ENCODE data around the gene ACACB.

The ACACB gene

DNA sequence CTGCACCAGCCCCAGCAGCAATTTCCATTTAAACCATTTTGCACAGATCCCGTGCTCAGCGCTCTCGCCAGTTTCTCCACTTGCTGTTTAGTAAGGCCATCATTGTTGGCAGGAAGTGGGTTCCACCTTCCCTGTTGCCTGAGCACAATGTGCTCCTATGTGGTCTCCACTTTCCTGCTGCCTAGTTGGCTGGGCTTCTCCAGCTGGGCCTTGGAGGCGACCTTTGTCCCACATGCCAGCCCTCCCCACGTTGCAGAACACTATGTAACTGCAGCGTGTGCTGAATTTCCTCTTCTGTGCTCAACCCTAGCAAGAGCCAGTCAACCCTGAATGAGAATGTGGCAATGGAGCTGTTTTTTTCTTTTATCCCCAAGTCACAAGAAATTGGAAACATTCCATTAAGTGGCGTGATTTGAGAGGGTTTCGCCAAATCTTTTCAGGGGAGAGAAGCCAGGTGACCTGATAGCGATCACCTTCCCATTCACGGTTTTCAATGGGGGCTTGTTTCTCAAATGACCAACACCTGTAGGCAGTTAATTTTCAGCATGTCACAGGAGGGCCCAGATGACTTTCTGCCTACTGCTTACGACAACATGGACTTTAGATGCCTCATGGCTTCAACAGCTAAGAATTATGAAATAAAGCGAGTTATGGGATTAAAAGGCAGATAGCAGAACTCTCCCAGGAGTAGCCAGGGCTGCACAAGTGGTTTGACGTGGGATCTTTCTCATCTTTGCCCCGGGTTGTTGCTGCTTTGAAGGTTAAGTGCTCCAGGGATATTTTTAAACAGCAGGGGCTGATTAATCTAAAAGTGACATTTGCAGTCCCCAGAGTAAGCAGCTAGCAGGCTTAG lies at the start of gene ACACB:
TSS of gene ACACB (plus strand) at position 830 of the 853 bp plus-strand sequence. CDS start 22,819 bp downstream, outside the sequence.
- peak; percentile 34 for DNase-seq

DNA sequence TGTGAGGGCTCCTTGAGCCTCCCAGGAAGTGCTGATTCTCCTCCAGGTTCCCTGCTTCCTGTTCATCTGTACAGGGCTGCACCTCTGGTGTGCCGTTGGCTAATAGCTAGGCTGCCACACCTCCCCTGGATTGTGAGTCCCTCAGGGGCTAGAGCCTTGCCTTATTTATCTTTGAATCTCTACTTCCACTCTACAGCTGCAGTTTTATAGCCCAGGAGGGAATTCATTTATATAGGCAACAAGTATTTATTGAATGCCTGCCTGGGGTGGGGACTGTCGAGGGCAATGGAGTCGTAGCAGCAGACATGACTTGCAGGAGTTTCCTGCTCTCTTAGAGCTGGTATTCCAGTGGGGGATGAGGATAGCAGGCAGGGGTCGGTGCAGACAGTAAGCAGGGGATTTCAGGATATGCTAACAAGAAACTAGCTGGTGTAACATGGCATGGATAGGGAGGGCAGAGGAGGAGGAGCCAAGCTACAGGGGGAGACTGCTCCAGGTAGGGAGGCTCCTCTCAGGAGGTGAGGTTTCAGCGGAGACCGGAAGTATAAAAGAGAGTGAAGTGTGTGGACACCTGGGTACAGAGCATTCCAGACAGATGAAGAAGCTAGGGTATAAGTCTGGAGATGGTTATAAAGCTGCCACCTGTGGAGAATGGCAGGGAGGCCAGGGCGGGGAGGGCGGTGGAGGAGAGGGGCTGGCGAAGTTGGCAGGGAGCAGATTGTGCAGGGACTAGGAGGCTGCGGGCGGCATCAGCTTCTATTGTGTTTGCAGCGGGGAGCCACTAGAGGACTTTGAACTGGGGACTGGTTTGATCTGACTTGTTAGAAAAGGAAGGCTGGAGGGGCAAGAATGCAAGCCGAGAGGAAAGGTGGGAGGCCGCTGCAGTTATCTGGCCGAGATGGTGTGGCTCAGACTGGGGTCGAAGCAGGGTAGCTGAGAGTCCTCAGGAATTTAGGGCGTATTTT lies 46.8 kb upstream of the ACACB start:
- peak; percentile 37 for DNase-seq

DNA sequence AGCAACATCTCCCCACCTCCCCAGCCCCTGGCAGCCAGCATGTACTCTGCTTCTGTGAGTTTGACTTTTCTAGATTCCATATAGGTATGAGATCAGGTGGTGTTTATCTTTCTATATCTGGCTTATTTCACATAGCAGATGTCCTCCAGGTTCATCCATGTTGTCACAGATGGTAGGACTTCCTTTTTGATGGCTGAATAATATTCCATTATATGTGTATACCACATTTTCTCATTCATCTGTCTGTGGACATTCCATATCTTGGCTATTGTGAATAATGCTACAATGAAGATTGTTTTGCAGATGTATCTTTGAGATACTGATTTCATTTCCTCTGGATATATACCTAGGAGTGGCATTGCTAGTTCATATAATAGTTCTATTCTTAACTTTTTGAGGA lies 41.5 kb upstream of the ACACB start:
- no peak for DNase-seq

DNA sequence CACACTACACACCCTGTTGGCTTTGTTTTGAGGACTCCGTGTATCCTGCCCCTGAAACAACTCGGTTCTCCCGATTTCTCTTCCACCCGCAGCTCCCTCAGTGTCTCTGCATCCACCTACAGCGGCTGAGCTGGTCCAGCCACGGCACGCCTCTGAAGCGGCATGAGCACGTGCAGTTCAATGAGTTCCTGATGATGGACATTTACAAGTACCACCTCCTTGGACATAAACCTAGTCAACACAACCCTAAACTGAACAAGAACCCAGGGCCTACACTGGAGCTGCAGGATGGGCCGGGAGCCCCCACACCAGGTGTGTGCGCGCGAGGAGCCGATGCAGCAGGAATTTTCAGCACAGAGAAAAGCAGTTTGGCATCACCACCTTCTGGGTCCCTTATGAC lies 33.6 kb upstream of the ACACB start:
- DNase-seq: no peak

DNA sequence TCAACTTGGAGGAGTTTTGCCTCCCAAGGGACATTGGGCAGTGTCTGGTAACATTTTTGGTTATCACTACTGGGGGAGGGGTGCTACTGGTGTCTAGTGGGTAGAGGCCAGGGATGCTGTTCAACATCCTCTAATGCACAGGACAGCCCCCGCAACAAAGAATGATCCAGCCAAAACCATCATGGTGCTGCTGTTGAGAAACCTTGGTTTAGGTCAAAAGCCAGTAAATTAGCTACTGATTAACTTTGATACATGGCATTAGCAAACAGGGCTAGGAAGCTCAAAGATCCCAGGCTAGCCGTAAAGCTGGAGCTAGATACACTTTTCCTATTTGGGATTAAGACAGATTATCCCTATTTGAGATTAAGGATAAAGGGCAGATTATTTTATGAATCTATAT lies 32.0 kb upstream of the ACACB start:
- DNase-seq: no peak

DNA sequence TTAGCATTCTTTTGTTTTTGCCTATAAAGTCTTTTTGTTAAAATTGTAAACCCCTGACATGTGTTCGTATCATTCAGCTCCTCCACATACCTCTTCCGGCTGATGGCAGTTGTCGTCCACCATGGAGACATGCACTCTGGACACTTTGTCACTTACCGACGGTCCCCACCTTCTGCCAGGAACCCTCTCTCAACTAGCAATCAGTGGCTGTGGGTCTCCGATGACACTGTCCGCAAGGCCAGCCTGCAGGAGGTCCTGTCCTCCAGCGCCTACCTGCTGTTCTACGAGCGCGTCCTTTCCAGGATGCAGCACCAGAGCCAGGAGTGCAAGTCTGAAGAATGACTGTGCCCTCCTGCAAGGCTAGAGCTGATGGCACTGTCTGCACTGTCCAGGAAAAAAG lies 30.8 kb upstream of the ACACB start:
- no peak for DNase-seq

DNA sequence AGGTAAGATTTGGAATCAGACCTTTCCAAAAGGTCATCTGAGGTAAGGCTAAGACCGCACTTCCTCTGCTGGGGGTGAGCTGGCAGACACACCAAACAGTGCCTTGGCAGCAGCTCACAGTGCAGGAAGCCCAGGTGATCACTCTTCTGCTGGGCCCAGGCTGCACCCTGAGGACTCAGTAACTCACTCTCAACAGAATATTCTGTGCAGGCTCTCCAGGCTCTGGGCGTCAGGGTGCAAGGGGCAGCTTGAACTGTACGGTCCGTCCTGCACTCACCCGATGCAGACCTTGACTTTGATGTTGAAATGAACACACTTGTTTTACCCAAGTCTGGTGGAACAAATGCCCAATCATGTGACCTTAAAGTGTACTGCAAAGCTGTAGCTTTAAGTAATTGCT lies 29.1 kb upstream of the ACACB start:
- no peak for DNase-seq

DNA sequence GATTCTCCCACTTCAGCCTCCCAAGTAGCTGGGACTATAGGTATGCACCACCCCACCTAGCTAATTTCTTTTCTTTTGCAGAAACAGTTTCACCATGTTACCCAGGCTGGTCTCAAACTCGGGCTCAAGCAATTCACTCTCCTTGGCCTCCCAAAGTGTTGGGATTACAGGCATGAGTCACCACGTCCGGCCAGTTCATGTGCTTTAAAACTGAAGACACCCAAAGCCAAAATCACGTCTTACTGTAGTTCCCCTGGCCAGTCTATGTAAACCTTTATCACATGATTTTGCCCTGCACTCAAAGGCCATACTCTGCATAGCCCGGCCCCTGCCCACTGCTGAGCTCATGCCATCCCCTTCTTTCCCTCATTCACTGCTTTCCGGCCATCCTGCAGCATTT lies 27.6 kb upstream of the ACACB start:
- DNase-seq: no peak

DNA sequence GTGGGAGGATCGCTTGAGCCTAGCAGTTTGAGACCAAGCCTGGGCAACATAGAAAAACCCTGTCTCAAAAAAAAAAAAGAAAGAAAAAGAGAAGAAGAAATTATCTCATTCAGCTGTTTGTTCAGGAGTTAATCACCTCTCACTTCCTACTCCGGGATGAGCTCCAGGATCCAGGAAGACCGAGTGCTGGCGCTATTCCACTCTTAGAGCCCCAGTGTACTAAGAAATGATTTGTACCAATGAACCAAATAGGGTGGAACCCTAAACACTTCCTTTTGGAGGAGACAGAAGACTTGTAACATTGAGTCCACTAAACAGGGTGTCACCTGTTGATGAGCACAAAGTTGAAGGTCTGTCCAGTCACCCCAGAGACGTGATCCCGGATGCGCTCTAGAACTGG lies 26.7 kb upstream of the ACACB start:
- DNase-seq: no peak

DNA sequence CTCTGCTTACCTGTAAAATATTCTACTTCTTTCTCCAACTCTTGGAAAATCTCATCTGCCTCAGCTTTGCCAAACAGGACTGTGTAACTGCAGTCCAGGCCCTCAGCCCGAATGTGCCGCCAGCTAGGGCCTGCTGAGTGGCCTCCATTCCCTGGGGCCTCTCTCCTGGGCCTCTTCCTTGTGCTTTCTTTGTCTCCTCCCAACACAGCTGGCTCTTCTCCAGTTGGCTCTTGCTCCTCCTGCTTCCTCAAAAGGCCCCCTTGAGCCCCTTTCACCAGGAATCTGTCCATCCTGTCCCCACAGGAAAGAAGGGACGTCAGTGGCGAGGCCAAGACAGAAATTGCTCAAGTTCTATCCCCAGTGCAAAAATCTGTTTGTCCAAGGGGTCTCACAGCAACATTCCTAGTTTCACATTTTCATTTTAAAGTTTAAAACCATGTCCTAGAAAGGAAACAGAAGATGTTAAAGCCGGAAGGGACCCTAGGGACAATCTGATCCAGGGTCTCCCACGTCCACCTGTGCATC lies 23.8 kb upstream of the ACACB start:
- no peak for DNase-seq

DNA sequence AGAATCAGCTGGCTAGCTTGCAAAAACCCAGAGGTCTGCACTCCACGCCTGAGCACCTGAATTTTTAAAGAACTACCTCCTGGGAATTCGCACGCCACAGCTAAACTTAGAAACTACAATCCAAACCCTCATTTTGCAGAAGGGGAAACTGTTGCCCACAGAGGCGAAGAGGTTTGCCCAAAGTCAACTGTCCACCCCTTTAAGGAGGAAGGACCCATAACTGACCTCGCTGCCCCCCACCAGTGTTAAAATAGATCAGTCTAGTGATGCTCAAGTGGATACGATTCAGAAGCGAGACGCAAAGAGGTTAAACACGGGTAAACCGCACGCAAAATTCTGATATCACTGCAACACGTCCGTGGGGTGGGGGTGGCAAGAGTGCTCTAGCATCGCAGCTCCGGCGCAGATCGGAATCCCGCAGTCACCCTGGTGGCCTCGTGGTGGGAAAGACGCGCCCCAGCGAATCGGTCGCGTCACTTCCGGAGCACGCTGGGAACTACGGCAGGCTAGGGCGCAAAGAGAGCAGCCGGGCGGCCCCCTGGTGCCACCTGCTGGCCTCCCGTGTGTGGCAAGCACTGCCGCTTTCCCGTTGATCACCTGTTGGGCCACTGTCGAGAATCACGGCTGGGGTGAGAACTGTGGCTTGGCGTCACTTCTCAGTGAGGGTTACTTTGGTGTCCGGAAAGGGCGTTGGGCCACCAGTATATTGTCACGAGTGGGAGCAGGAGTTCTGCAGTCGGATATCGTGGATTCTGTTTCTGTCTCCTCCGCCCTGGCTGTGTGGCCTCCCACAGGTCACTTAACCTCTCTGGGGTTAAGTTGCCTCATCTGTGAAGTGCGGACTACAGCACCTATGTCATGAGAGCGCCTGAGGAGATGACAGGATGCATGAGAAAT lies 23.1 kb upstream of the ACACB start, which contains the start of gene ALKBH2:
TSS of gene ALKBH2 (minus strand) at position 451 of the 897 bp plus-strand sequence. CDS start 686 bp downstream, outside the sequence.
- DNase-seq: peak; percentile 90

DNA sequence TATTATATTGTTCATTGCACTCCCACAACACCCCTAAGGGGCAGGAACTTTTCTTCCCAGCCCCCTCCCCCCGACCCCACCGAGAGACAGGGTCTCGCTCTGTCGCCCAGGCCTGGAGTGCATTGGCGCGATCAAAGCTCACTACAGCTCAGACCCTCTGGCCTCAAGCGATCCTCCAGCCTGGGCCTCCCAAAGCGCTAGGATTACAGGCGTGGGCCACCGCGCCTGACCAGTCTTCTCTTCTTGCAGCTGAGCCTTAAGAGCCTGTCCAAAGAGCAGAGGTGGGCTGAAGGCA lies 19.3 kb upstream of the ACACB start:
- no peak for DNase-seq

DNA sequence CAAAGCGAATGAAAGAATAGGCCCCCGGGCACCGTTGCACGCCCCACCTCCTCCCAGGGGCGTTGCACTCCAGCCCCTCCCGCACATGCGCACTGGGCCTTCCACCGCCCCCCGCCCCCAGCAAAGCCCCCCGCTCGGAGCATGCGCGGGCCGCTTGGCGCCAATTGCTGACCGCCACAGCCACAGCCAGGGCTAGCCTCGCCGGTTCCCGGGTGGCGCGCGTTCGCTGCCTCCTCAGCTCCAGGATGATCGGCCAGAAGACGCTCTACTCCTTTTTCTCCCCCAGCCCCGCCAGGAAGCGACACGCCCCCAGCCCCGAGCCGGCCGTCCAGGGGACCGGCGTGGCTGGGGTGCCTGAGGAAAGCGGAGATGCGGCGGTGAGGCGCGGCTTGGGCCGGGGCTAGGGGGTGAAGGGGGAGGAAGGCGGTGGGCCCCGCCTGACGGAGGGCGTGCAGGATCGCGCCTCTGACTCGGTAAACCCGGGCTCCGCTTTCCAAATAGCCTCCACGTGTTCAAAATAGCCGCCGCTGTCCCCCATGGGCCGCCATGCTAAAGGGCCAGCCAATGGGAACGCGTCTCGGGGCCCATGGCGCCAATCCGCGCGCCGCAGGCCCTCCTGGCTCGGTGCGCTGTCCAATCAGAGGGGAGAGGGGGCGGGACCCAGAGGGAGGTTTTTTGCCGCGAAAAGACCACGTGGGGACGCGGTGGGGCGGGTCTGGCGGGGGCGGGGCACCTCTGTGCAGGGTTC lies 18.8 kb upstream of the ACACB start, which contains the start of gene UNG:
TSS of gene UNG (plus strand) at position 163 of the 748 bp plus-strand sequence. CDS start at position 246, 83 bp downstream.
- DNase-seq: peak; percentile 93

DNA sequence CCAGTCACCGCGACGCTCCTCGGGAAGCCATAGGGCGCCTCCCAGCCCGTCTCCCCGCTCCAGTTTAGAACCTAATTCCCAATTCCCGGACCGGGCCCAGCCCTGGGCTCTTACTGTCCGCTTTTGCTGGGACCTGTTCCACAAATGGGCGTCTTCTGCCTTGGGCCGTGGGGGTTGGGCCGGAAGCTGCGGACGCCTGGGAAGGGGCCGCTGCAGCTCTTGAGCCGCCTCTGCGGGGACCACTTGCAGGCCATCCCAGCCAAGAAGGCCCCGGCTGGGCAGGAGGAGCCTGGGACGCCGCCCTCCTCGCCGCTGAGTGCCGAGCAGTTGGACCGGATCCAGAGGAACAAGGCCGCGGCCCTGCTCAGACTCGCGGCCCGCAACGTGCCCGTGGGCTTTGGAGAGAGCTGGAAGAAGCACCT lies 18.2 kb upstream of the ACACB start:
- no peak for DNase-seq

DNA sequence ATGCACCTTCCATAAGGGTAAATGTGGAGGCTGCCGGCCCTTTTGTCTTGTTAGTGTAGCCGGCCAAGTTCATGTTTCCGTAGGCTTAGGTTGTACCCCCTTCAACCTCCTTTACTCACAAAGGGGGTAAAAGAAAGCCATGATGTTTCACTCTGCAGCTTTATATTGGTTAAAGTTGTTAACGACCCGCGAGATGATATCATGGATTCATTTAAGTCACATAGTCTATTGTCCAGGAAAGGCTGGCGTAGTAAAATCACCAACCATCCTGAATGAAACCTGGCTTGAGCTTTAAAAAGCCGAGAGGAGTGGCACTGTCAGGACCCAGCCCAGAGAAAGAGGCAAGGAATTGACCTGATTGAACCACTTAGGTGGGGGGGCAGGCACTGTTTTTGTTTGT lies 17.7 kb upstream of the ACACB start:
- DNase-seq: no peak

DNA sequence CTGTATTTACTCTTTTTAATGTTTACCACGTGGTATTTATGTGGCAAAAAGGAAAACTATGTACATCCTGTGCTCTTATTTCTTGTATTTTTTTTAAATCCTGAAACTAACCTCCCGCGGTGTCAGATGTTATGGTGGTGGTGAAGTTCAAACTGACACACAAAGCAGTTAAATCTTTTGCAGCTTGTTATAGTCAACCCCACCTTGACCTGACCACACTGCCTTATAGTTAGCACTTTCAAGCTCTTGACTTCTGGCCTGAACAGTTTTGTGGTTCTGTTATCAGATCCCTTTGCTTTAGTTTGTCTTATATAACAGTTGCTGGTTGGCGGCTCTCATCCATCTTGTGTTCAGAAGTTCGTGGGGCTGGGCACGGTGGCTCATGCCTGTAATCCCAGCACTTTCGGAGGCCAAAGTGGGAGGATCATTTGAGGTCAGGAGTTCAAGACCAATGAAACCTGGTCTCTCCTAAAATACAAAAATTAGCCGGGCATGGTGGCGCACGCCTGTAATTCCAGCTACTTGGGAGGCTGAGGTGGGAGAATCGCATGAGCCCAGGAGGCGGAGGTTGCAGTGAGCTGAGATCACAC lies 16.9 kb upstream of the ACACB start:
- DNase-seq: no peak

DNA sequence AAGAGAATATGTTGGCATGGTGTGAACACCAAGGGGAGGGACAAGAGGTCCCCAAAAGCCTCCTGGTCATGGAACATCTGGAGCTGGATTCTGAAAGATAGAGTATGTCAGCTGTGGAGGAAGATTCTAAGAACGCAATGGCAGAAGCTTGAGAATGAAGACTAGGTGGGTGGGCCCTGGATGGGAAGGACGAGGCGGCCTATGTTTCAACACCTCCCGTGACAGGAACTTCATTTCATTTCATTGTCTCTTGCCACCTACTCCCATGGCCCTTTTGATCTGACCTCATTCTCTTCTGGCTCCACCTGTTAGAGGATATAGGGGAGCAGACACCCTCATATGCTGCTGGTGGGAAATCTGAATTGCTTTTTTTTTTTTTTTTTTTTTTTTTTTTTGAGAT lies 15.6 kb upstream of the ACACB start:
- no peak for DNase-seq

DNA sequence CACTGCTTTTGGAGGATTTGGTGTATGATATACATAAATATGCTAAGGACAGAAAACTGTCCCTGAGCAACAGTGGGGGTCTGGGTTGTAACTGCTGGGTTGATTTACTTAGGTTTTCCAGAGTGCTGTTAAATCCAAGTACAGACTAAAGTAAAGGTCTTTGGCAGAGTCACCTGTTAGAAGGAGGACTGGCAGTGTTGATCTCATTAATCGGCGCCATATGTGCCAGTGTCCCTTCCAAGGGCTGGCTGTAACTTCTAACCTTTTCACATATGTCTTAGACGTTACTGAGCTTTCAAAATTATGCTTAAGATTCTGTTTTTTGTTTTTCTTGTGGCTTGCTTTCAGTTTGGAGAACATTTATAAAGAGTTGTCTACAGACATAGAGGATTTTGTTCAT lies 13.9 kb upstream of the ACACB start:
- DNase-seq: no peak

DNA sequence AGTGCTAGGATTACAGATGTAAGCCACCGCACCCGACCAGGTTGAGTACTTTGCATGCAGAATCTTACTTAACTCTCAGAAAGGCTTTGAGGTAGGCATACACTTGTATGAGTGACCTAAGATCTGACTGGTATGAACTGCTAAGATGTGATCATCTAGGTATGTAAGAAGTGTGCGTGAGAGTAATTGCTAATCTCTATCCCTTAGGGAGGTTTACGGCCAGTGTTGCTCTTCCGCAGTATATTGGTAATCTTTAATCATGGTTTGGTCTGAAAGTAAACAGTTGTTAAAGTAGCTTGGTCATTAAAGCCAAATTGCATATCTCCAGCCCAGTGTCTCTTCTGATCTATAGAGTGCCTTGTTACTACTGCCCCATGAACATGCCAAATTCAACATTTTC lies 11.2 kb upstream of the ACACB start:
- DNase-seq: no peak

DNA sequence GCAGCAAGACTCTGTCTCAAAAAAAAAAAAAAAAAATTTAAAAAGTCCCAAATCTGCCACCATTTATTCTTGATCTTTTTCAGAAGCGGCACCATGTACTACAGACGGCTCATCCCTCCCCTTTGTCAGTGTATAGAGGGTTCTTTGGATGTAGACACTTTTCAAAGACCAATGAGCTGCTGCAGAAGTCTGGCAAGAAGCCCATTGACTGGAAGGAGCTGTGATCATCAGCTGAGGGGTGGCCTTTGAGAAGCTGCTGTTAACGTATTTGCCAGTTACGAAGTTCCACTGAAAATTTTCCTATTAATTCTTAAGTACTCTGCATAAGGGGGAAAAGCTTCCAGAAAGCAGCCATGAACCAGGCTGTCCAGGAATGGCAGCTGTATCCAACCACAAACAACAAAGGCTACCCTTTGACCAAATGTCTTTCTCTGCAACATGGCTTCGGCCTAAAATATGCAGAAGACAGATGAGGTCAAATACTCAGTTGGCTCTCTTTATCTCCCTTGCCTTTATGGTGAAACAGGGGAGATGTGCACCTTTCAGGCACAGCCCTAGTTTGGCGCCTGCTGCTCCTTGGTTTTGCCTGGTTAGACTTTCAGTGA lies 6.5 kb upstream of the ACACB start:
- DNase-seq: no peak

DNA sequence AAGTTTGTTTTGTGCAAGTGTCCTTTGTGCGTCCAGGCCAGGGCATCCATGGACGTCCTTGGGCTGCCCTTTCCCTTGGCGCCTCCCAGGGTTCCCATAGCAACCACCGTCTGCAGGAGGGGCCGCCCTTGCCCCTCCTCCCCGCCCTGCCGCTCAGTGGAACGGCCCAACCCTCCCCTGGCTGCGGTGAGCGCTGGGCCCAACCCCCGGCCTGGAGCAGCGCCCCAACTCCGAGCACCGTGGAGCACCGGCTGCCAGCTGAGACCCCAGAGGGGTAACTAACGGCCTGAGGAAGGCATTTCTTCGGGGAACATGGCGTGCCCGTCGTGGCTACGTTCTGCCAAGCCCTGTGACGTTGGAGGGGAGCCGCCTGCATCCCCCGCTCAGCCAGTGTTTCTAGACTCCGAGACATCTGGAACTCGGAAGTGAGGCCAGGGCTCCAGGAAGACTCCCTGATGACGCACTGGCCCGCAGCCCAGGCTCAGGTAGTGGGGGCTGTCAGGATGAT lies 5.3 kb upstream of the ACACB start:
- DNase-seq: peak; percentile 91
